HG03342 (cell line): Measurements from ENCODE around the gene PTPRN.
"Not testable (repeated sequence)": the region's sequence is repeated elsewhere in the genome, so short reads cannot be mapped to it uniquely, and the experiment has no call there.

Experiments used
- ATAC-seq: cut with Tn5 transposase; IDR thresholded peaks from one replicate; pipeline ENCODE4 v1.9.1; 2021; ENCODE audit warnings: mild to moderate bottlenecking, moderate library complexity; ENCODE audit not compliant: unreplicated experiment

Gene PTPRN

DNA sequence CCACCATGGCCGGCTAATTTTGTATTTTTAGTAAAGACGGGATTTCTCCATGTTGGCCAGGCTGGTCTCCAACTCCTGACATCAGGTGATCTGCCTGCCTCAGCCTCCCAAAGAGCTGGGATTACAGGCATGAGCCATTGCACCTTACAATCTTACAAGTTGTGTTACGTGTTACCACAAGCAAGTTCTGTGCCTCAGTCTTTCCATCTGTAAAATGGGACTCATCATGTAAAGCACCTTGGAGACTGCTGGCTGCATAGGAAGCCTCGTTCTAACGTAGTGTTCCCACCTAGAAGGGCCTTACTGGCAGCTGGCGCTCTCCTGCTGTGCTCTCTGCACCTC, 20.0 kb downstream of the PTPRN start:
- no peak for ATAC-seq

- no peak for ATAC-seq
Measured at GRCh38 chr2:219287580-219288265, 21.5 kb downstream of the PTPRN start.

- not testable (repeated sequence) for ATAC-seq
Measured at GRCh38 chr2:219287116-219287440, 22.1 kb downstream of the PTPRN start.

DNA sequence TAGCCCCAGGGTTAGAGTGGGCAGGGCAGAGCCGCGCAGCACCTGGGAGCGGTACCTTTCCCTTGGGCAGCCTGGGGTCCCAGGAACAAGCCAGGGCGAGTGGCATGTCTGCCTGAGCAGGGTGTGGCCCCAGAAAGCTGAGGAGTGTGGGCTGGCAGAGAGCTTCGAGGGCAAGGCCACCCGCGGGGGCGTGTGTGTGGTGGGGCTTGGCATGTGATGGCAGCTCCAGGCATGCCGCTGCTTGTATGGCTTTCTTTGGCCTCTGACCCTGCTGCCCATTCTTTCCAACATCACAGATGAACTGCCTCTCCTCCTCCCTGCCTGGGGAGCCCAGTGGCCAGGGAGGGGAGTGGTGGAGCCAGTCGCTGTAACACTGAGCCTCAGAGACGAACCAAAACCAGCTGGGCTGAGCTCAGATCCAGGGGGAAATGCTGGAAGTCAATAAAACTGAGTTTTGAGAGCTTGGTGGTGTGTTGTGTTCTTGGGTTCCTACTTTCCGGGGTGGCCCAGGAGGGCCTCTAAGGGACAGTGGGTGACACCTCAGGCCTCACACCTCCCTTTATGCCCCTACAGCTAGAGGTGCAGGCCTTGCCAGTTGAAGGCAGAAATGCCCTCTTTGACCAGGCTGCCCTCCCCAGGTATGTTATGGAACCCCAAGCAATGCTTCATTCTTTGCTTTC, 22.6 kb downstream of the PTPRN start:
- ATAC-seq, result no peak

GRCh38 chr2:219285894-219286425, 23.2 kb downstream of the PTPRN start:
- no peak for ATAC-seq

DNA sequence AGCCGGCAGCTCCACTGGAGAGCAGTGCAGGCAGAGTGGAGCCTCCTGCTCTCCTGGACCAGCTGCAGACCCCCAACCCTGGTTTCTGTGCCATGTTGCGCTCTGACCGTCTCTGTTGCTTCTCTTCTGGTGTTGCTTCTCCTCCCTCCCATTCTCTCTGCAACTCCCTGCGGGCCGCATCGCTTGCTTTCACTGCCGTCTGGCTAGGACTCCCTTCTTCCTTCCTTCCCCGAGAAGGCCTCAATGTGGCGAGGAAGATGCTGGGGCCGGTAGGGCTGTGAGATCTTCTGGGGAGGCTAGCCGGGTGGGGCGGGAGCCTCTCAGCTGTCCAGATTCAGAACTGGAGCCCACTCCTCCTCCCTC, 23.8 kb downstream of the PTPRN start:
- no peak for ATAC-seq

DNA sequence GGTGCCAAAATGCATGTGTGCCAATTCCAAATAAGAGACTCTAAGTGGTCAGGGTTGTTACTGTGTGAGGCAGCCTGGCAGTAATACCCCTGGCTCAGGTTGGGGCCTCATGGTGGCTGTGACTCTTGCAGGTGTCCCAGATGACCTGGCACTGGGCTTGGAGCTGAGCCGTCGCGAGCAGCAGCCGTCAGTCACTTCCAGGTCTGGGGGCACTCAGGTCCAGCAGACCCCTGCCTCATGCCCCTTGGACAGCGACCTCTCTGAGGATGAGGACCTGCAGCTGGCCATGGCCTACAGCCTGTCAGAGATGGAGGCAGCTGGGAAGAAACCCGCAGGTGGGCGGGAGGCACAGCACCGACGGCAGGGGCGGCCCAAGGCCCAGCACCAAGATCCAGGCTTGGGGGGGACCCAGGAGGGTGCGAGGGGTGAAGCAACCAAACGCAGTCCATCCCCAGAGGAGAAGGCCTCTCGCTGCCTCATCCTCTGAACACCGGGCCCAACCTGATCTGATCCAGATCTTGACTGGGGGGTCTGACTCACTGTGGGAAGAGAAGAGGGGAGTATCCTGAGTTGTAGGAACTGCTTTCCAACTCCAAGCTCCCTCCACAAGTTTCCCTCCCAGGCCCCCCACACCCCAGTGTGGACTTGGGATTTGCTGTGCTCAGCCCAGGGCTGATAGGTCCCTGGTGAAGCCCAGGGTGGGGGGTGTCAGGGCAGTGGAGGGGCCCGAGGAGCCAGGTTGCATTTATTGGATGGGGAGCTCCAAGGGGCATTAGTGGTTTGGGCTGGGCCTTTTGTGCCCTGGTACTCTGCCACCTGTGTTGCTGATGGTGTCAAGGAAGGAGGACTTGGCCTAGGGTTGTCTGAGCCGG, 24.5 kb downstream of the PTPRN start:
- ATAC-seq, result no peak

- no peak for ATAC-seq
Measured at GRCh38 chr2:219282943-219283581, 26.1 kb downstream of the PTPRN start.

DNA sequence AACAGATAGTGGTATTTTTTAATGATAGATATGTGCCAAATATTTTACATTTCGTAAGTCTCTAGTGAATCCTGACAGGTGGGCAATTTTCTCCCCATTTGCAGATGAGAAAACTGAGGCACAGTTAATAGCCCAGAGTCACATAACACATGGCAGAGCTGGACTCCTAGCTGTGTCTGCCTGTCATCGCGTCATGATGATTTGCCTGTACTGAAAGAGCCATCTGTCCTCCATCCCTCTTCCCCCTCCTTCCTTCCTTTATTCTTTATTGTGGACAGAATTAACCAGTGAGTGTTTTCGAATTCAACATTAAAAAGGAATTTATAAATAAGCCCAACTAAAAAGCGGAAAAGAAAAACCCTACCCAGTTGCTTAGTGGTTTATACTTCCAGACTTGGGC, 26.8 kb downstream of the PTPRN start:
- ATAC-seq, result no peak

GRCh38 chr2:219281588-219281987, 27.6 kb downstream of the PTPRN start:
- no peak for ATAC-seq

- no peak for ATAC-seq
Measured at GRCh38 chr2:219280651-219281050, 28.6 kb downstream of the PTPRN start.

DNA sequence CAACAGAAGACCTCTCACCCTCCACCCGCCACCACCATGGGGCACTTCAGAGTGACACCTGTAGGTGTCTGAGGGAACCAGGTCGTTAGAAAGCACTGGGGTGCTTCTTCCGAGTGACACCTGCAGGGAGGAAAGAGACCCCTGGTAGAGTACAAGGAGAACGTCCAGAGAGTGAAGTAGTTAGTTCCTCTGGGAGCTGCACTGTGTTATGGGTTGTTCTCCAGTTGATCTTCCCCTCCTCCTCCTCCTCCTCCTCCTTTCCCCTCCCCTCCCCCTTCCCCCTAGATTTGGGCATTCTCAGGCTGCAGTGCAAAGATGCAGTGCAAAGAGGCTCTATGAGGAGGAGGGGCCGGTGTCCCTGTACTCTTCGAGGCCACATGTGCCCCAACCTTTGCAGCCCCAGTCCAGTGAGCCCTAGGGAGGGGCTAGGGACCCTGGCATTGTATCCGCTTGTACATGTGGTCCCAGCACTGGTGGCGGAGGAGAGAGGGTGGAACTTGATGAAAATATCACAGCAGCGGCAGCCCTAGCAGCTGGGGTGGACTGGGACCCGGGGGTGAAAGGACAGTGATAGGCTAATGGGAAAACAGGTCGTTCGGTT, 29.2 kb downstream of the PTPRN start:
- no peak for ATAC-seq

DNA sequence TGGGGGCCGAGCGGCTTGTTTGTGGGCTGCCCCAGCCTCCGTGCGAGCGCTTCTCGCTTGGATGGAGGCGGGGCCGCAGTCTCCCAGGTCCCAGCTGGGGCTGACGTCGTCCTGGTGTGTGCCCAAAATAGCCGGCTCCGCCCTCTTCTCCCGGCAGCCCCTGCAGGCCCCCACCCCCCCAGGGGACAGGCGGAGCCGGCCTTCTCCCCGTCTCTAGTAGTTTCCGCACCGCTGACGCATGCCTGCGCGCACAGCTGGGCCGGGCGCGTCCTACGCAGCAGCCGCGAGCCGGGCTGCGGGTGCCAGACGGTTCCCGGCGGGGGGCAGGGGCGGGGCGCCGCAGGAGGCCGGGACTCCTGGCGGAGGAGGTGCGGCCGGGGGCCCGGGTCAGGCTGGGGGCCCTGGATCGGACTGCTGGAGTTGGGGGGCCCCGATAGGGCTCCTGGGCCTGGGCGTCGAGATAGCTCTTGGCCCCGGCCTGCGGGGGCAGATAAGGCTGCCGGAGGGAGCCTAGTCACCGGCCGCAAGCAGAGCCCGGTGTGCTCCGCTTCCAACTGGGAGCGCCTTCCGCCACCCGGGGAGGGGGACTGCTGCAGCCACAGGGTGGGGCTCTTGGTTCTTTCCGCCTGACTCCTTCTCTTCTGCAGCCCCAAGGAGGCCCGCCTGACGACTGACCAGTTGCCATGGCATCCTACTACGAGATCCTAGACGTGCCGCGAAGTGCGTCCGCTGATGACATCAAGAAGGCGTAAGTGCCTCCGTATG, 29.9 kb downstream of the PTPRN start, which contains the start of gene DNAJB2:
Gene DNAJB2 (plus strand): TSS at position 216 of the 765 bp plus-strand sequence. CDS start 468 bp downstream, at position 684.
- peak; percentile 88 for ATAC-seq

- ATAC-seq, result no peak
Measured at GRCh38 chr2:219278655-219279150, 30.5 kb downstream of the PTPRN start.

- ATAC-seq, result no peak
Measured at GRCh38 chr2:219277703-219278654, 31.2 kb downstream of the PTPRN start.

DNA sequence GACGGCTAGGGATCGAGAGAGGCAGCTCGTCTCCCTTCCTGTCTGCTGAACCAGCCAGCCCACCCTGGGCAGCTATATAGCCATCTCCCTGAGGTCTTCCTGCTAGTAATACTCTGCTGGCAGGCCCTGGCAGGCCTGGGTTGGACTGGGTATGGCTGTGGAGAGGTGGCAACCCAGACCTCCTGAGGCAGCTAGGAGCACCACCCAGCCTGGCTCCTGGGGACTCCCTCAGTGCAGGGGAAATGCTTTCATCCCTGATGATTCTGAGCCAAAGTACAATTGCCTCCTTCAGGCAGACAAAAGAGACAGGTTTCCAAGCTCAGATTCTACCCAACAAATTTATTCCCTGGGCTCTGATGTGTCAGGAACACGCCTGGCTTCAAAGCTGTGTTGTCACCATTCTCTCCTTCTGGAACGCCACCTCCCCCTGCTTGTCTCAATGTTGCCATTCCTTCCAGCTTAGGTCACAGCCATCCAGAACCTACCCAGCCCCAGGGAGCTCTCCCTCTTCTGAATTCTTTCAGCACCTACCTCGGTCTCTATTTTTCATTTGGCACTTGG, 34.8 kb downstream of the PTPRN start:
- no peak for ATAC-seq

DNA sequence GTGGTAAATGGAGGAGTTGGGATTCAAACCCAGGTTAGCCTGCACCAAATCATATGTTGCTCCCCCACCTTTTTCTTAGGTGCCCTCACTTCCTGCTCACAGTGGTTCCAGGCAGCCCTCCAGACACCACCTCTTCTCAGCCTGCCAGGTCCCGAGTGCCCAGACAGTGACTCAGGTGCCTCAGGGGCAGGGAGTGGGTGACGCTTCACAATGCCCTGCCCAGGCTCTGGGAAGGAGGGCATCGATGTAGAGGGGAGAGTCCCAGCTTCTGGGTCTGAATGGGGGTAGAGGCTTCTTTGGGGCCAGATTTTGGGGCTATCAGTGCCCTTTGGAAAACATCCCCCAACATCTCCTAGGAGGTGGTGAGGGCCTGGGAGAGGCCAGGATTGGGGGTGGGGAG, 35.3 kb downstream of the PTPRN start:
- ATAC-seq, result no peak

- no peak for ATAC-seq
Measured at GRCh38 chr2:219272995-219273394, 36.2 kb downstream of the PTPRN start.
